HepG2 (cell line): ENCODE data around the gene KISS1R. TPM values are rescaled to one million over a fixed set of nuclear protein-coding genes. Genes with fewer than 3 reads are reported as not detected.
A peak's percentile ranks its signal among the peaks of the same experiment; 100 is the strongest.

Experiments used
- AHDC1 ChIP-seq: sonication (generic); formaldehyde crosslinking; IDR thresholded peaks from 2 replicates; pipeline ENCODE4 v1.5.1; 2020; ENCODE audit warnings: mild to moderate bottlenecking, missing genetic modification reagents, borderline replicate concordance
- AKAP8 ChIP-seq: sonication (generic); formaldehyde crosslinking; IDR thresholded peaks from 2 replicates; pipeline ENCODE4 v1.5.1; 2020; ENCODE audit warnings: mild to moderate bottlenecking, missing genetic modification reagents
- ARID2 ChIP-seq: sonication (generic); formaldehyde crosslinking; IDR thresholded peaks from 2 replicates; pipeline ENCODE4 v1.8.1; 2022; ENCODE audit warnings: mild to moderate bottlenecking, missing genetic modification reagents, borderline replicate concordance
- ARNT ChIP-seq: fragments of 450-650 bp; IDR thresholded peaks from 2 replicates; pipeline ENCODE4 v1.6.1; 2017
- CEBPZ ChIP-seq: IDR thresholded peaks from 2 replicates; pipeline ENCODE4 v1.6.1; 2012; ENCODE audit warnings: low read length, improper control_type of control experiment
- DMAP1 ChIP-seq: IDR thresholded peaks from 2 replicates; pipeline ENCODE4 v1.6.1; 2016
- GLI4 ChIP-seq: sonication (generic); formaldehyde crosslinking; IDR thresholded peaks from 2 replicates; pipeline ENCODE4 v1.5.1; 2020; ENCODE audit warnings: missing genetic modification reagents, mild to moderate bottlenecking, moderate library complexity, borderline replicate concordance
- HIC2 ChIP-seq: sonication (generic); formaldehyde crosslinking; IDR thresholded peaks from 2 replicates; pipeline ENCODE4 v1.9.0; 2022; ENCODE audit warnings: low read depth, missing genetic modification reagents
- IRF2 ChIP-seq: IDR thresholded peaks from 2 replicates; pipeline ENCODE4 v1.6.1; 2018; ENCODE audit warnings: missing genetic modification reagents, missing compliant biosample characterization
- MBNL3 ChIP-seq: fragments of 250-450 bp; sonication (Bioruptor Pico); conservative IDR thresholded peaks from 2 replicates; pipeline ENCODE4 v1.8.0; 2022; ENCODE audit warnings: mild to moderate bottlenecking, inconsistent platforms
- MZF1 ChIP-seq: sonication (generic); formaldehyde crosslinking; IDR thresholded peaks from 2 replicates; pipeline ENCODE4 v1.8.1; 2023; ENCODE audit warnings: mild to moderate bottlenecking, missing genetic modification reagents, borderline replicate concordance
- PHF20 ChIP-seq: sonication (generic); formaldehyde crosslinking; IDR thresholded peaks from 2 replicates; pipeline ENCODE4 v1.5.0; 2020; ENCODE audit warnings: mild to moderate bottlenecking, missing genetic modification reagents
- SRSF4 ChIP-seq: fragments of 200-400 bp; formaldehyde crosslinking; IDR thresholded peaks from one replicate; pipeline ENCODE4 v1.6.1; 2018; ENCODE audit warnings: mild to moderate bottlenecking, low read depth, low read length, moderate library complexity; ENCODE audit not compliant: poor library complexity, severe bottlenecking
- TBX3 ChIP-seq: fragments of 450-650 bp; IDR thresholded peaks from 2 replicates; pipeline ENCODE4 v1.6.1; 2017; ENCODE audit warnings: antibody characterized with exemption, mild to moderate bottlenecking, inconsistent platforms, borderline replicate concordance
- TERF1 ChIP-seq: sonication (generic); formaldehyde crosslinking; IDR thresholded peaks from 2 replicates; pipeline ENCODE4 v1.8.0; 2022; ENCODE audit warnings: mild to moderate bottlenecking, missing genetic modification reagents, moderate library complexity
- ZNF619 ChIP-seq: sonication (generic); formaldehyde crosslinking; IDR thresholded peaks from 2 replicates; pipeline ENCODE4 v1.4.0; 2020; ENCODE audit warnings: mild to moderate bottlenecking, missing genetic modification reagents
- ZNF644 ChIP-seq: IDR thresholded peaks from 2 replicates; pipeline ENCODE4 v1.6.1; 2016; ENCODE audit warnings: low read depth
- polyA plus RNA-seq, 8 experiments: library from polyadenylated mRNA; depleted of rRNA in 3 of 8; stranded (reverse) in 7 of 8; unstranded in 1 of 8; fragments of >200 nt; fragmentation: Illumina TruSeq in 4 of 8; extraction: Trizol in 4 of 8; gene quantifications; 2 replicates each; pipeline versions ENCODE4 v1.2.1 to v1.2.3, GENCODE V29; 2011 to 2016; ENCODE audit warnings: low read depth in 4 of 8, missing spikeins in 1 of 8, mixed read lengths in 1 of 8; ENCODE audit not compliant: insufficient read depth in 1 of 8
- total RNA-seq, 5 experiments: library from RNA; depleted of rRNA; stranded (reverse); fragments of >200 nt; fragmentation: Illumina TruSeq; extraction: Trizol; gene quantifications; 2 replicates each; pipeline ENCODE4 v1.2.3, GENCODE V29; 2016; ENCODE audit warnings: low read depth in 1 of 5

KISS1R gene
- total and polyA plus RNA-seq, 2 of the 13 experiments (the other 11 are each of a cell fraction or from before 2014, with no cell fraction given) = 1.1 to 10.2 TPM

GRCh38 chr19:952680-953444, 35.7 kb downstream of the KISS1R start (continued):
- TF ChIP-seq AKAP8 (CRISPR knock-in tag) (peak; percentile 58; the same call in 1 of the 2 replicates), ARID2 (CRISPR knock-in tag) (no peak), TERF1 (CRISPR knock-in tag) (no peak), TBX3 (peak; percentile 74; the same call in 1 of the 2 replicates), PHF20 (CRISPR knock-in tag) (no peak; the same call in 1 of the 2 replicates), ARNT (no peak), CEBPZ (no peak), ZNF619 (CRISPR knock-in tag) (peak; percentile 89), HIC2 (CRISPR knock-in tag) (peak; percentile 100), AHDC1 (CRISPR knock-in tag) (0 out of 2 replicates have a peak, but pooled peaks have one; percentile 66), ZNF644 (no peak), DMAP1 (peak; percentile 83), MZF1 (CRISPR knock-in tag) (0 out of 2 replicates have a peak, but pooled peaks have one; percentile 41), MBNL3 (CRISPR knock-in tag) (no peak), SRSF4 (no peak), GLI4 (CRISPR knock-in tag) (no peak), IRF2 (CRISPR knock-in tag) (peak; percentile 74)
